Gastroesophageal sphincter (tissue), 4 donors: Measurements from ENCODE around the gene DUSP10. TPM values are rescaled to one million over a fixed set of nuclear protein-coding genes. Genes with fewer than 3 reads are reported as not detected.

Experiments used
- ATAC-seq: fragments of 150-250 bp; one replicate; pipeline ENCODE4 v1.9.1; 2016; ENCODE audit warnings: mild to moderate bottlenecking, moderate library complexity
- H3K27ac ChIP-seq, 4 donors: fragments of 200-600 bp; sonication (generic) in 3 of 4; 1 replicate in 3 of 4; 2 replicates in 1 of 4; pipeline ENCODE4 v1.5.1; 2016 to 2019
- H3K27me3 ChIP-seq: fragments of 200-600 bp; sonication (generic); one replicate; pipeline ENCODE4 v1.5.1; 2019
- H3K36me3 ChIP-seq, 2 donors: fragments of 200-600 bp; sonication (generic); one replicate each; pipeline ENCODE4 v1.5.1; 2019; ENCODE audit warnings: control low read depth in 1 of 2
- H3K4me1 ChIP-seq, 3 donors: fragments of 200-600 bp; sonication (generic); 1 replicate in 2 of 3; 2 replicates in 1 of 3; pipeline ENCODE4 v1.5.1; 2016 to 2019; ENCODE audit warnings: control low read depth in 2 of 3
- H3K4me3 ChIP-seq, 2 donors: fragments of 200-600 bp; sonication (generic); one replicate each; pipeline ENCODE4 v1.5.1; 2019; ENCODE audit warnings: mild to moderate bottlenecking in 1 of 2, moderate library complexity in 1 of 2
- H3K9me3 ChIP-seq, 3 donors: fragments of 200-600 bp; sonication (generic); one replicate each; pipeline ENCODE4 v1.5.1; 2017 to 2019; ENCODE audit warnings: control low read depth in 2 of 3
- CTCF ChIP-seq, 4 experiments: fragments of 200-600 bp in 2 of 4; fragments of 450-650 bp in 2 of 4; sonication (generic) in 1 of 4; IDR thresholded peaks; one replicate each; pipeline ENCODE4 v1.5.1; 2017 to 2019; ENCODE audit warnings: antibody characterized with exemption in 4 of 4, mild to moderate bottlenecking in 2 of 4, moderate library complexity in 2 of 4
- EP300 ChIP-seq: sonication (generic); formaldehyde crosslinking; IDR thresholded peaks from one replicate; pipeline ENCODE4 v1.6.1; 2017; ENCODE audit warnings: antibody characterized with exemption, mild to moderate bottlenecking
- POLR2A ChIP-seq, 2 donors: fragments of 450-650 bp; IDR thresholded peaks; one replicate each; pipeline ENCODE4 v1.6.1; 2017; ENCODE audit warnings: antibody characterized with exemption in 2 of 2, mild to moderate bottlenecking in 2 of 2, moderate library complexity in 1 of 2
- POLR2AphosphoS5 ChIP-seq: sonication (generic); formaldehyde crosslinking; IDR thresholded peaks from one replicate; pipeline ENCODE4 v1.6.1; 2017; ENCODE audit warnings: antibody characterized with exemption
- WGBS, 2 donors: methylation state at CpG; one replicate each; pipeline ENCODE4 v1.1.5; 2018; ENCODE audit warnings: low coverage in 1 of 2; 5-methylcytosine and 5-hydroxymethylcytosine counted together
- total RNA-seq, 4 donors: library from RNA; depleted of rRNA; stranded (reverse); fragments of >200 nt; gene quantifications; one replicate each; pipeline ENCODE4 v1.1.0, GENCODE V29; 2016

Gene DUSP10
- total RNA-seq, 4 donors from 2014 or later = 3.5 to 12.0 (median 5.3) TPM

- H3K9me3 ChIP-seq = no peaks in the 10 kb centered on the region
- H3K27ac ChIP-seq = peak overlapping the region; percentile 60 to 79 (median 68)
- no peak overlapping the region for H3K4me3 ChIP-seq
- no peaks in the 10 kb centered on the region for H3K27me3 ChIP-seq
- peaks cover 0 to 11% of the 10 kb centered on the region in 2 donors for H3K36me3 ChIP-seq
- 40 to 70% methylated on average over 7 of the region's 7 CpGs for WGBS, 2 donors
- ATAC-seq = no peak
- peaks cover 17 to 68% (median 19%) of the 10 kb centered on the region in 3 donors for H3K4me1 ChIP-seq
- TF ChIP-seq EP300 (no peak), POLR2AphosphoS5 (peak; percentile 21)
These were observed 34.9 kb downstream of the DUSP10 start for GRCh38 chr1:221706876-221707582.

DNA sequence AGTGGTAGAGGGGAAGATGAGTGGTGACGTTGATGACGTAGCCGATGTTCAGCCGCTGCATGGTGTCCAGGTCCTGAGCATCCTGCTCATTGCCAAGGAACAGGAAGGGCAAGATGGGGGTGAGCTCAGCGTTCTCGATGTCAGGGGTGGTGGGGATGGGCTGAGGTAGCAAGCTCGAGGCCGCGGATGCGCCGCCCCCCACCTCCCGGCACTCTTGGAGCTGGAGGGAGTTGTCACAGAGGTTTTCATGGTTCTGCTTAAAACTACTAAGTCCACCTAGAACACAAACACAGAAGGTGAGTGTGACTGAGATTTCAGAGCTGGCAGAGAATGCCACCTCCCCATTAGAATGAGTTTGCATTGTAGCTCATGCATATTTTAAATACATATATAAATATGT, 35.7 kb downstream of the DUSP10 start:
- WGBS, 2 donors = 95 to 96% methylated on average over 5 to 11 of the region's 12 CpGs
- Histone ChIP-seq H3K9me3 (no peaks in the 10 kb centered on the region), H3K27ac (peak overlapping the region in 1 of 4 donors; percentile 79), H3K27me3 (no peaks in the 10 kb centered on the region), H3K4me3 (no peak overlapping the region), H3K36me3 (peaks cover 0 to 16% of the 10 kb centered on the region in 2 donors), H3K4me1 (peaks cover 13 to 60% (median 14%) of the 10 kb centered on the region in 3 donors)
- no peak for ATAC-seq
- TF ChIP-seq EP300 = no peak
- no peak for TF ChIP-seq POLR2A (IDR thresholded peaks at IDR 0.05)
- no peak for TF ChIP-seq CTCF (IDR thresholded peaks at IDR 0.05)
- TF ChIP-seq POLR2AphosphoS5 = no peak

DNA sequence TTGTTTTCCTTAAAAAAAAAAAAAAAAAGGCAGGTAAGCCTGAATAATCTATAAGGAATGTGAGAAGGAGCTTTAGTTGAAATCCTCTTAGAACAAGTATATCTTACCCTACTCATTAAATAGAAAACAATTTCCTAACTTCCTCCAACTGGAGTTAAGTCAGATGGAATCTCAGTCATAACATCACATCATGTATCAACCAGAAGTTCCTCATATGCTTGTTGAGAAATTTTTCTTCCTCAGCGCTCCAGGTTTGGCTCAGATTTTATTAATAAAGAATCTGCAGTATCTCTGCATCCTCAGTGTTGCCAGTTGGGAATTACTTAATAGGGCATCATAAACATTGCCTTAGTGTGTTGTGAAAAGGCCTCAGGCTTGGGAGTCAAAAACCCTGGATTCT, 37.6 kb downstream of the DUSP10 start:
- TF ChIP-seq POLR2A (IDR thresholded peaks at IDR 0.05) (no peak), POLR2AphosphoS5 (no peak), CTCF (IDR thresholded peaks at IDR 0.05) (no peak), EP300 (no peak)
- WGBS, 2 donors = 33 to 64% methylated on average over 1 of the region's 1 CpG
- Histone ChIP-seq H3K4me1 (peaks cover 7 to 41% (median 11%) of the 10 kb centered on the region in 3 donors), H3K36me3 (peaks cover 0 to 16% of the 10 kb centered on the region in 2 donors), H3K4me3 (no peak overlapping the region), H3K9me3 (no peaks in the 10 kb centered on the region), H3K27me3 (no peaks in the 10 kb centered on the region), H3K27ac (peak overlapping the region; percentile 59 to 79 (median 64))
- ATAC-seq = peak; percentile 70

GRCh38 chr1:221701570-221702186, 40.2 kb downstream of the DUSP10 start:
- WGBS, 2 donors = 83 to 90% methylated on average over 1 of the region's 1 CpG
- Histone ChIP-seq H3K9me3 (no peaks in the 10 kb centered on the region), H3K27ac (no peak overlapping the region), H3K27me3 (no peaks in the 10 kb centered on the region), H3K4me3 (no peak overlapping the region), H3K36me3 (peaks cover 0 to 16% of the 10 kb centered on the region in 2 donors), H3K4me1 (peaks cover 0 to 19% (median 2%) of the 10 kb centered on the region in 3 donors)
- TF ChIP-seq POLR2AphosphoS5 (no peak), POLR2A (IDR thresholded peaks at IDR 0.05) (no peak)
- ATAC-seq = no peak

DNA sequence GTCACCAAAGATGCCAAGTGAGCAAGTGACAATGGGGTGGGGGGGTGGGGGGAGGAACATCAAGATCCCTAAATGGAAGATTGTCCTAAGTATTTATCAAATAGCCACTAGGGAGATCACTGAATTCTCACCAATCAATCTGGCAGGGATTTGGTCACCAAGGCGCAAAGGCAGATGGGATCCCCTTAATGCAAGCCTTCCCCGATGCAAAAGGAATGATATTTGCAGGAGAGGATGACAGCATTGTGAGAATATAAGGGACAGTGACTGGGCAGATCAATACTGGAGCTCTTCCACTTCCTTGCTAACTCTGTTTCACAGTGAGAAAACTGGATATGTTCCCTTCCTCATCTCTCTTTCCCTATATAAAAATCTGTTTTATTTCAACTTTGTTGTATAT, 40.9 kb downstream of the DUSP10 start:
- Histone ChIP-seq H3K27ac (no peak overlapping the region), H3K4me1 (peaks cover 0 to 17% (median 2%) of the 10 kb centered on the region in 3 donors), H3K9me3 (no peaks in the 10 kb centered on the region), H3K4me3 (no peak overlapping the region), H3K27me3 (no peaks in the 10 kb centered on the region), H3K36me3 (peaks cover 0 to 12% of the 10 kb centered on the region in 2 donors)
- 46% methylated on average over 2 of the region's 2 CpGs; no CpG with 5 or more reads in 1 of the 2 donors for WGBS, 2 donors
- TF ChIP-seq POLR2AphosphoS5 (no peak), POLR2A (IDR thresholded peaks at IDR 0.05) (no peak), EP300 (no peak), CTCF (IDR thresholded peaks at IDR 0.05) (no peak)
- no peak for ATAC-seq
